8988T (cell line): ENCODE results near the gene PLCL2.

Experiments
- DNase-seq: peaks from one replicate; pipeline ENCODE4 v3.0.0; 2011

Gene PLCL2

GRCh38 chr3:16896094-16896627, 11.4 kb downstream of the PLCL2 start:
- DNase-seq: no peak

- DNase-seq: no peak
These were observed 12.1 kb downstream of the PLCL2 start for GRCh38 chr3:16896820-16897219.

GRCh38 chr3:16897254-16897926, 12.6 kb downstream of the PLCL2 start:
- no peak for DNase-seq

- DNase-seq: no peak
These were observed 14.0 kb downstream of the PLCL2 start for GRCh38 chr3:16898595-16899395.

- no peak for DNase-seq
These were observed 15.2 kb downstream of the PLCL2 start for GRCh38 chr3:16899919-16900318.

GRCh38 chr3:16900779-16901440, 16.2 kb downstream of the PLCL2 start:
- DNase-seq: no peak

GRCh38 chr3:16904423-16905417, 20.0 kb downstream of the PLCL2 start:
- no peak for DNase-seq

- DNase-seq: no peak
These were observed 20.9 kb downstream of the PLCL2 start for GRCh38 chr3:16905704-16906103.

GRCh38 chr3:16906682-16907081, 21.9 kb downstream of the PLCL2 start:
- DNase-seq: no peak

- no peak for DNase-seq
These were observed 22.5 kb downstream of the PLCL2 start for GRCh38 chr3:16907243-16907642.

- DNase-seq: no peak
These were observed 23.5 kb downstream of the PLCL2 start for GRCh38 chr3:16908016-16908807.

- DNase-seq: no peak
These were observed 24.1 kb downstream of the PLCL2 start for GRCh38 chr3:16908896-16909295.

GRCh38 chr3:16909802-16910201, 25.0 kb downstream of the PLCL2 start:
- no peak for DNase-seq

- no peak for DNase-seq
These were observed 25.5 kb downstream of the PLCL2 start for GRCh38 chr3:16910207-16910606.

- DNase-seq: no peak
These were observed 27.2 kb downstream of the PLCL2 start for GRCh38 chr3:16911916-16912315.

GRCh38 chr3:16912400-16913263, 27.9 kb downstream of the PLCL2 start:
- no peak for DNase-seq

GRCh38 chr3:16913264-16913580, 28.5 kb downstream of the PLCL2 start:
- no peak for DNase-seq

GRCh38 chr3:16916840-16917239, 32.1 kb downstream of the PLCL2 start:
- DNase-seq: no peak

GRCh38 chr3:16917256-16917935, 32.6 kb downstream of the PLCL2 start:
- DNase-seq: no peak
